Uterus (tissue), 4 donors: ENCODE data around the gene ZNF423. TPM values are rescaled to one million over a fixed set of nuclear protein-coding genes. Genes with fewer than 3 reads are reported as not detected.

ENCODE experiments used
- DNase-seq, 2 donors: peaks; one replicate each; pipeline ENCODE4 v3.0.0-alpha.2; 2019 to 2020
- H3K27ac ChIP-seq, 2 donors: fragments of 200-600 bp; sonication (generic); 1 replicate in 1 of 2; 2 replicates in 1 of 2; pipeline ENCODE4 v1.5.1; 2016 to 2018
- H3K27me3 ChIP-seq, 2 donors: fragments of 200-600 bp; sonication (generic); one replicate each; pipeline ENCODE4 v1.5.1; 2018 to 2019; ENCODE audit warnings: control low read depth in 1 of 2
- H3K36me3 ChIP-seq, 2 donors: fragments of 200-600 bp; sonication (generic); one replicate each; pipeline ENCODE4 v1.5.1; 2019; ENCODE audit warnings: control low read depth in 1 of 2
- H3K4me1 ChIP-seq, 2 donors: fragments of 200-600 bp; sonication (generic); one replicate each; pipeline ENCODE4 v1.5.1; 2018 to 2019; ENCODE audit warnings: control low read depth in 1 of 2
- H3K4me3 ChIP-seq, 2 donors: fragments of 200-600 bp; sonication (generic); 1 replicate in 1 of 2; 2 replicates in 1 of 2; pipeline ENCODE4 v1.5.1; 2018 to 2019; ENCODE audit warnings: mild to moderate bottlenecking in 1 of 2
- H3K9me3 ChIP-seq, 2 donors: fragments of 200-600 bp; sonication (generic); one replicate each; pipeline ENCODE4 v1.5.1; 2019; ENCODE audit warnings: control low read depth in 1 of 2
- POLR2A ChIP-seq, 2 donors: fragments of 450-650 bp; IDR thresholded peaks; one replicate each; pipeline ENCODE4 v1.6.1; 2016; ENCODE audit warnings: antibody characterized with exemption in 2 of 2, mild to moderate bottlenecking in 1 of 2, moderate library complexity in 1 of 2
- intact Hi-C: fragments of 100-400 bp; cut with DNase I; formaldehyde crosslinking; loops from one replicate; pipeline ENCODE4 v1.15.1; 2023; ENCODE audit warnings: low total_unique reads
- total RNA-seq, 4 donors: library from RNA; depleted of rRNA in 3 of 4; stranded (reverse); fragments of >200 nt in 3 of 4; gene quantifications; one replicate each; pipeline versions ENCODE4 v1.1.0 to v1.2.4, GENCODE V29; 2014 to 2023
- TF ChIP-seq, protein P1 (sequence below), 4 experiments: fragments of 200-600 bp in 2 of 4; fragments of 450-650 bp in 2 of 4; sonication (generic) in 2 of 4; IDR thresholded peaks; one replicate each; pipeline ENCODE4 v1.5.1; 2016 to 2019; ENCODE audit warnings: antibody characterized with exemption in 4 of 4, mild to moderate bottlenecking in 2 of 4, moderate library complexity in 1 of 4
- donor health status: DM: yes; HTN: yes; CAD: no.

The ZNF423 gene
- total RNA-seq, 4 donors from 2014 or later = 7.1 to 33.5 (median 14.7) TPM

DNA sequence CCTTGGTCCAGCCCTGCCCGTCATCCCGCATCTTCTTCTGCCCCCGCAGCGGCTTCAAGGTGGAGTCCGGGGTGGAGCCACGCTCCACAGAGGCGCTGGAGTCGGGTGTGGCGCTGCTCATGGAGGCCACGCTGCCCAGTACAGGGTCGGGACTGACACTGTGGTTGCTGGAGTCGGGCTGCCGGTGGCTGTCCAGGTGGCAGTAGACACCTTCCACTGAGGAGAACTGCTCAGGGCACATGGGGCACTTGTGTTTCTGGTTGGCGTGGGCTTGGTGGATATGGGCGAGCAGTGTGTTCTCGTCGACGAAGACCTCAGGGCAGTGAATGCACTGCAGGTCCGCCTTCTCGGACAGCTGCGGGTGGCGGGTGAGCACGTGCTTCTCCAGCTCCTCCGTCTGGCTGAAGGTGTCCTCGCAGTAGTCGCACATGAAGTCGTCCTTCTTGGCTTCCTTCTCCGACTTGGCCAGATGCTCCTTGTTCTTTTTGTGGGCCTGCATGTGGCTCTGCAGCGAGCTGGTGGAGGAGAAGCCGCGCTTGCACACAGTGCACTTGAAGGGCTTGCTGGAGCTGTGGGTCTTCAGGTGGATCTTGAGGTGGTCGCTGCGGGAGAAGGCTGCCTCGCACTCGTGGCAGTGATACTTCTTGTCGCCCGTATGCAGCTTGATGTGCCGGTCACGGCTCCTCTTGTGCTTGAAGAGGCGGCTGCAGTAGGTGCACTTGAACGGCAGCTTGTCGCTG, 217.8 kb downstream of the ZNF423 start:
- intact Hi-C loops = no loop called here
- Histone ChIP-seq H3K4me1 (peaks cover 0 to 18% of the 10 kb centered on the region in 2 donors), H3K27ac (no peak overlapping the region), H3K4me3 (no peak overlapping the region), H3K36me3 (no peaks in the 10 kb centered on the region), H3K27me3 (no peaks in the 10 kb centered on the region), H3K9me3 (no peaks in the 10 kb centered on the region)
- DNase-seq = no peak
- no peak for TF ChIP-seq POLR2A (IDR thresholded peaks at IDR 0.05)
- TF ChIP-seq, protein P1, sequence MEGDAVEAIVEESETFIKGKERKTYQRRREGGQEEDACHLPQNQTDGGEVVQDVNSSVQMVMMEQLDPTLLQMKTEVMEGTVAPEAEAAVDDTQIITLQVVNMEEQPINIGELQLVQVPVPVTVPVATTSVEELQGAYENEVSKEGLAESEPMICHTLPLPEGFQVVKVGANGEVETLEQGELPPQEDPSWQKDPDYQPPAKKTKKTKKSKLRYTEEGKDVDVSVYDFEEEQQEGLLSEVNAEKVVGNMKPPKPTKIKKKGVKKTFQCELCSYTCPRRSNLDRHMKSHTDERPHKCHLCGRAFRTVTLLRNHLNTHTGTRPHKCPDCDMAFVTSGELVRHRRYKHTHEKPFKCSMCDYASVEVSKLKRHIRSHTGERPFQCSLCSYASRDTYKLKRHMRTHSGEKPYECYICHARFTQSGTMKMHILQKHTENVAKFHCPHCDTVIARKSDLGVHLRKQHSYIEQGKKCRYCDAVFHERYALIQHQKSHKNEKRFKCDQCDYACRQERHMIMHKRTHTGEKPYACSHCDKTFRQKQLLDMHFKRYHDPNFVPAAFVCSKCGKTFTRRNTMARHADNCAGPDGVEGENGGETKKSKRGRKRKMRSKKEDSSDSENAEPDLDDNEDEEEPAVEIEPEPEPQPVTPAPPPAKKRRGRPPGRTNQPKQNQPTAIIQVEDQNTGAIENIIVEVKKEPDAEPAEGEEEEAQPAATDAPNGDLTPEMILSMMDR (IDR thresholded peaks at IDR 0.05) = no peak

GRCh38 chr16:49637511-49637910, 218.4 kb downstream of the ZNF423 start:
- no peaks in the 10 kb centered on the region for H3K27me3 ChIP-seq
- no peaks in the 10 kb centered on the region for H3K9me3 ChIP-seq
- no peak for DNase-seq
- H3K4me1 ChIP-seq = peaks cover 0 to 18% of the 10 kb centered on the region in 2 donors
- TF ChIP-seq, protein P1 (IDR thresholded peaks at IDR 0.05) = no peak
- no peak overlapping the region for H3K27ac ChIP-seq
- intact Hi-C loops = no loop called here
- H3K36me3 ChIP-seq = no peaks in the 10 kb centered on the region
- no peak overlapping the region for H3K4me3 ChIP-seq

DNA sequence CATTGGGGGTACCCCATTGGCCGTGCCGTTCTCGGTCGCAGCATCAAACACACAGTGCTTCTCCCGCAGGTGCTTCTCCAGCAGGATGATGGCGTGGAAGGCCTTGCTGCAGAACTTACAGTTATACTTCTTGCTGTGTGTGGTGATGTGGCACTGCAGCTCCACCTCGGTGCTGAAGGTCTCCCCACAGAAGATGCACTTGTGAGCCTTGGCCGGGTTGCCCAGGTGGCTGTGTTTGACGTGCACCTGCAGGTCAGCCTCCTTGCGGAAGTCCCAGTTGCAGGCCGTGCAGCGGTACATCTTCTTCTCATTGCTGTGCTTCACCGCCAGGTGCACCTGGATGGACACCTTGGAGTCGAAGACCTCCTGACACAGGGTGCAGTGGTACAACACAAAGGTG, 219.3 kb downstream of the ZNF423 start:
- intact Hi-C loops = no loop called here
- TF ChIP-seq POLR2A (IDR thresholded peaks at IDR 0.05) = no peak
- TF ChIP-seq, protein P1 (IDR thresholded peaks at IDR 0.05) = no peak
- DNase-seq = no peak
- H3K4me3 ChIP-seq = no peak overlapping the region
- H3K4me1 ChIP-seq = peaks cover 0 to 18% of the 10 kb centered on the region in 2 donors
- H3K27ac ChIP-seq = no peak overlapping the region
- H3K9me3 ChIP-seq = no peaks in the 10 kb centered on the region
- no peaks in the 10 kb centered on the region for H3K36me3 ChIP-seq
- H3K27me3 ChIP-seq = no peaks in the 10 kb centered on the region

- TF ChIP-seq, protein P1 (IDR thresholded peaks at IDR 0.05) = no peak
- TF ChIP-seq POLR2A (IDR thresholded peaks at IDR 0.05) = no peak
- Histone ChIP-seq H3K9me3 (no peaks in the 10 kb centered on the region), H3K27ac (no peak overlapping the region), H3K4me1 (peaks cover 0 to 18% of the 10 kb centered on the region in 2 donors), H3K4me3 (no peak overlapping the region), H3K27me3 (no peaks in the 10 kb centered on the region), H3K36me3 (no peaks in the 10 kb centered on the region)
- intact Hi-C loops = no loop called here
- no peak for DNase-seq
Observed at GRCh38 chr16:49635591-49636581, 220.0 kb downstream of the ZNF423 start.

- Histone ChIP-seq H3K27ac (no peak overlapping the region), H3K27me3 (no peaks in the 10 kb centered on the region), H3K4me3 (no peak overlapping the region), H3K36me3 (no peaks in the 10 kb centered on the region), H3K9me3 (no peaks in the 10 kb centered on the region), H3K4me1 (peaks cover 0 to 11% of the 10 kb centered on the region in 2 donors)
- intact Hi-C loops = no loop called here
- no peak for DNase-seq
- TF ChIP-seq, protein P1 (IDR thresholded peaks at IDR 0.05) = no peak
- TF ChIP-seq POLR2A (IDR thresholded peaks at IDR 0.05) = no peak
Observed at GRCh38 chr16:49635009-49635350, 220.9 kb downstream of the ZNF423 start.
